IPS DF 19.7 (cell line): Measurements from ENCODE around the gene SNX20.

Experiments used
- DNase-seq: peaks from one replicate; pipeline ENCODE4 v3.0.0-alpha.2; 2013; ENCODE audit warnings: low read depth, low spot score

SNX20 gene

DNA sequence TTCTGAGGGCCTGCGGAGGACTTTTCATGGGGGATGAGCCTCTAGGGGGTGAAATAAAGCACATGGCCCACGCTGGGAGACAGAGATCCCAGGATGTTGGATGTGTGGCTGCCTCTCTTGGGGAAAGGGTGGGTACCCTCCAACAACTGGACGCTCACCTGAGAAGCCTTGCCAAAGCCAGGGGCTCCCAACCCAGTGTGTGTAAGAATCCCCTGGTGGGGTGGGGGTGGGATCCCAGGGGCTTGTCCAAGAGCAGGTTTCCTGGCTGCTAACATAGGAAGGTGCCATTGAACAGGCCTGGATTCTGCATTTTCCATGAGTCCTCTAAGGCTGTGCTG lies 587 bp downstream of the SNX20 start:
- no peak for DNase-seq

DNA sequence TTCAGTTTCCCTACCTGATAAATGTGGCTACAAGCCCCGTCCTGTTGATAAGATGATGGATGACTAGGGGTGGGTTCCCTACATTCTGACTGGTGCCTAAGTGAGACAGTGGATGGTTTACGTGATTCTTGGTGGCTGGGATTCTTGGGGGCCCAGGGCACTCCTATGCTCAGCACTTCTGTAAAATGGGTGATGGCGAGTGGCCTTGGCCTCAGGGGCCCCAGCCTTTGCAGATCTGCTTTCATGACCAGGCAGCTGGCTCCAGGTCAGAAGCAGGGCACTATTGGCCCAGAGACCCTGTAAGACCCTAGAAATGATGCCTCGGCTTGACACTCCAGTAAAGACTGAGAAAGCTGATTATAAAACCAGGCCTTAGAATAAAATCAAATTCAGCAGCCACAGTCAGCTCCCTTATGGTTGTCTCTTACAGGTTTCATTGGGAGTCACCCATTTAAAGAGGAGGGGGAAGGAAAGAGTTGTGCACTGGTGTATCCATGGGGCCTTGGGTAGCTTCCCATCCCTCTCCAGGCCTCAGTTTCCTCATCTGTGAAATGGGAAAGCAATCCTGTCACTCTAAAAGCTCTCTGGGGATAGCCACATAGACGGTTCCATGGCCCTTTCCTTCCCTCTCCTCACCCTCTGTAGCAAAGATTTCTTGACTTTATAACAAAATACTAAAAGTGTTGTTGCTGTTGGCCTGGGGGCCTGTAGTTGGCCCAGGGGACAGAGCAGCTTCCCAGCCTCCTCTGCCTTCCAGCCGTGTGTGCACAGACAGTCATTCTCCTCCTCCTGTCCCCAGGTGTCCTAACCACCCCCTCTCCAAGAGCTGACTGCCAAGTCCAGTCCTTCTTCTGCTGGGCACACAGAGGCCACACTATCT lies 1.2 kb downstream of the SNX20 start:
- DNase-seq, result no peak

- no peak for DNase-seq
These were observed 1.8 kb downstream of the SNX20 start for GRCh38 chr16:50679266-50679665.

GRCh38 chr16:50678531-50678930 lies 2.6 kb downstream of the SNX20 start:
- DNase-seq, result no peak

GRCh38 chr16:50677351-50677750 lies 3.8 kb downstream of the SNX20 start:
- no peak for DNase-seq

DNA sequence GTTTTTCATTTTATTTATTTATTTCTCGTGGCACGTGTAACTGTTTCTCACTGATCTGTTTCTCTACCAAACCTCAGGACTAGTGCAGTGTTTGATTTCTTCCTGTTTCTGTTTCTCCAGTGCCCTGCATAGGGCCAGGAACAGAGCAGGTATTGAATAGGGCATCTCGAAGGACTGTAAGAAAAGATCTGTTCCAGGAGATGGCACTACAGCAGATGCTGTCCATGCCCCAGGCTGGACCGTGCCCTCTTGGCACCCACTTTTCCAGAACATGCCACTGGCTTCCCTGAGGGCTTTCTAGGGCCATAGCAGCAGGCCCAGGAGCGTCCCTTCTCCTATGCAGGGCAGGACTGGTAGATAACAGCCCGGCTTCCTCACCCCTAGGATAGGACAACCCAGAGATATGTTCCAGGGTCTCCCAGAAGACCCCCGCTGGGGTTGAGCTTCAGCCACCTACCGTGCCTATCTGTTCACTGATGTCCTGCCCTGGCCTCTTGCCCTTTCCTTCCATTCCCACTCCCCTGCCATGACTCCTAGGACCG lies 4.4 kb downstream of the SNX20 start:
- no peak for DNase-seq

DNA sequence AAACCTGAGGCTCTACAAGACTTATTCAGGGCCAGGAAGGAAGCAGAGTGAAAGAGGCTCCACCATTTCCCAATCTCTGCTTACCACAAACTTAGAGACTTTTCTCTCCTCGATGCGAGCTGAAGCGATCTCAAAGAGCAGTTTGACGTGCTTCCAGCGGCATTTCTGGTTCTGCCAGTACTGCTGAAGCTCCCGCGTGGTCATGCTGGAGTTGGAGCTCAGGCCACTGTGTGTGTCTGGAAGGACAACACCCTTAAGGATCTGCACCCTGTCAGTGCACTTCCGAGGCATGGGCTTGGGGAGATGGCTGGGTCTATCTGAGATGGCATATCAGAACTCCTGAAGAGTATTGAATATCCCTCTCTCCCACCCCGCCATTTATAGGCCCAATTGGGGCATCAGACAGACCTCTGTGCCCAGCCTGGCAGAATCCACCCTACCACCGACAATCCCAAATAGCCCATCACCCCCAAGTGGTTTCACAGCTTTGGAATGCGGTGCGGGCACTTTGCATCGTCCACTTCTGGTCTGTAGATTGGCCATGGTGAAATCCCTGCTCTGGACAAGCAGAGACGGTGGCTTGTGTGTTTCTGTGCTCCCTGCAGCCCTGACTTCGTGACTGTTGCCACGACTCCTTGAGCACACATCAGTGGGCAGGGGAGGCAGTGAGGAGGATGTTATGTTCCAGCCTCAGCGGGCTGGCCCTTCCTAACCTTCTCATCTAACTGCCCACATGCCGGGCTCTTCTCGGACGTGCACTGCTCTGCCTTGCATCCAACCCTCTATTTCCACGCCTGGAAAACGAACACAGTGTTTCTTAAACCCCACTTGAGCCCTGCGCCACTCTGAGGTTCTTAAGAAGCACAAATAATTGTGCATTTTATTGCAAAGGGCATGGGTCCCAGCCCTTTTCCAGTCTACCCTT lies 5.2 kb downstream of the SNX20 start:
- no peak for DNase-seq

DNA sequence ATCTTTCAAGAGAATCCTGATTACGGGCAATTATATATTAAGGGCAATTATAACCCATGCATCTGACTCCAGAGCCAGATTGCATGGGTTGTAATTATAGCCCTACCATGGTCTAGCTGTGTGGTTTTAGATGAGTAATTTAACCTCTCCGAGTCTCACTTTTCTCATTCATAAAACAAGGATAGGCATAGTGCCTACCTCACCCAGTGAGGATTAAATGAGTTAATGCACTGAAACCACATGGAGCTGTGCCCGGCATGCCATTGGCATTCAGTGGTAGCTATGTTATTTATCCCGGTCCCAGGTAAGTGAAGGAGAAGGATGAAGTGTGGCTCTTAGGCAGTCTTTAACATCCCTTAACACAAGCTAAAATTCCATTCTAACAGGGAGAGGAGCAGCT lies 6.3 kb downstream of the SNX20 start:
- DNase-seq, result no peak

GRCh38 chr16:50673496-50674275 lies 7.4 kb downstream of the SNX20 start:
- no peak for DNase-seq

GRCh38 chr16:50671644-50672260 lies 9.4 kb downstream of the SNX20 start:
- DNase-seq, result no peak

DNA sequence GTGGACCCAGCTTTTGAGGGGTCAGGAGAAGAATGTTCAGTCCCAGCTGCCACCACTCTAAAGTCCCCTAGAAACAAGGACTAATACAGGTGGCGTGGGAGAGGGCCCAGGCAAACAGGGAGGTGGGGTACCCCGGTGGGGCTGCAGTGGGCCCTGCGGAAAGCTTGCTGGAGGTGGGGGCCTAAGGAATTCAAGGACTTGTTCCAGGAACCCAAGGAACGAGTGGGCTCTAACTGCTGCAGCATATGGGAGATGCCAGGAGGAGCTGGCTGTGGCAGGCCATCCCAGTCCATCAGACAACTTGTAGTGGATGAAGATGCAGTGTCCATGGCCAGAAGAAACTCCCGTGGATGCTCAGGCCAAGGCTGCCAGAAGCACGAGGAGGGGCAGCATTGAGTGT lies 10.6 kb downstream of the SNX20 start:
- DNase-seq, result no peak

DNA sequence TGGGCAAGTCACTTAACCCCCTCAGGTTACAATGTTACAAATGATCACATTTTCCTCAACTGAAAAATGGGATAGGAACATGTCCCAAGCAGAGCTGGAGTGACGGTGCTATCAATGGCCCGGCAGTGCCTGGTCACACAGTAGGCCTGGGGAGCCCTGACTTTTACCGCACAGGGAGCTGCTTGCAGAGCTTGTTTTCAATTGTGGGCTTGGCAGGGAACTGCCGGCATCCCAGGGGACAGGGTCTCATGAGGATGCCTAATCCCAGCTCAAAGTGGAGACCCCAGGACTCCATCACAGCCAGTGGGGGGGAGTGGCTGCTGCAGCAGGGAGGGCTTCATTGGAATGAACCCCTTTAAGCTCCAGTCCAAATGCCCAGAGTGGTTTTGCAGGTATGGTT lies 11.4 kb downstream of the SNX20 start:
- no peak for DNase-seq

DNA sequence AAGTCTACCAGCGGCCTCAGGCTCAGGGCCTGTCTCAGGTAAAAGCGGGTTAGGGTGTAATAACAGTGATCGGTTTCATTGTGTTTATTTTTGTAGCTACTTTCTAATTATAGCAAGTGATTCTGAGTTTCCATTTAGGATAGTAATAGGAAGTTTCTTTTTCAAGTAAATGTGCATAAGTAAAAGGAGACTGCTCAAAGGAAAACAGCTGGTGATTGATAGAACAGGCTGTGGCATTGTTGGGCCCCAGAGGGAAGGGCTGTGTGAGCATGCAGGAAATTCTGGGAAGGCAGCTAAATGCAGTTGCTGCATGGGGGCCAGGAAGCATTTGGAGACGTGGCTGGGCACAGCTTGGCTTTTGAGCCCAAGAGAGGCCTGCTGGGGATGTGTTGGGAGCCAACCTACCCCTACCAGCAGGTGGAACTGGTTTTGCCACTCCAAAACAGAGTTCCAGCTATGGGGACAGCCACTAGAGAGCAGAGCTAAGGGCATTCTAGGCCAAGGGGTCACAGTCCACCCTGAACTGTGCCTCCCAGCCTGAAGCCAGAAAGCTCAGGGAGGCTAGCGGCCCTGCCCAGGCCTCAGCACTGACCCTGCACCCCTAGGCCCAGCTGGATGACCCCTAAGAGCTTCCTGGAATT lies 12.6 kb downstream of the SNX20 start:
- DNase-seq, result no peak

DNA sequence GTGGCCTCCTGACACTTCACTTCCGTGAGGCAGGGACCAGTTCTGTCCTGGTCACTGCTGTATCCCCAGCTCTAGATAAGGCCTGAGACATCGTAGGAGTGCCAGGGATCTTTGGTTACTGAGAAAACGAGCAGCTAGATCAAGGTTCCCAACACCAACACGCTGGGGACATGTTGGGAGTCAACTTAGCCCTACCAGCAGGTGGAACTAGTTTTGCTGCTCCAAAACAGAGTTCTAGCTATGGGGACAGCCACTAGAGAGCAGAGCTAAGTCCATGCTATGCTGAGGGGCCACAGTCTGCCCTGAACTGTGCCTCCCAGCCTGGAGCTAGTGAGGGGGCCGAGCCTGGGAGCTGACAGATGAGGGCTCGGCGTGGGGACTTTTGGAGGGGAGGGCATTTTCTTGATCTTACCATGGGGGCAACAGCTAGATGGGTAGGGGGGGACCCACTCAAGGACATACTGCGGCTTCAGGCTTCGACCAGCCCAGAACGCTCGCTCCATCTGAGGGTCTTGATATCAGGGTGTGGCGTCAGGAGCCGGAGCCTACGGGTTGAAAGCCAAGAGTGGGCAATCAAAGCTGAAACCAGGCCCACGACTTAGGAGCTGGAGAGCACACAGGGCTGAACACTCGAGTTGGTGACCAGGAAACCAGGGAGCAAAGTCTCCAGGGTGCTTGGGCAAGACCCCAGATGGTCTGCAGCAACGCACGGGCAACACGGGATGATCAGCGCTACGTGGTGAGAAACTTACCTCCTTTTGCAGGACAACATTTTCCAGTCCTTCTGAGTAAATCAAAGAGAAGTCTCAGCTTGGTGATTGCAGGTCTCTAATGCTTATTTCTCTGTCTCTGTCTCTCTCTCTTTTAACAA lies 13.4 kb downstream of the SNX20 start:
- DNase-seq, result no peak

DNA sequence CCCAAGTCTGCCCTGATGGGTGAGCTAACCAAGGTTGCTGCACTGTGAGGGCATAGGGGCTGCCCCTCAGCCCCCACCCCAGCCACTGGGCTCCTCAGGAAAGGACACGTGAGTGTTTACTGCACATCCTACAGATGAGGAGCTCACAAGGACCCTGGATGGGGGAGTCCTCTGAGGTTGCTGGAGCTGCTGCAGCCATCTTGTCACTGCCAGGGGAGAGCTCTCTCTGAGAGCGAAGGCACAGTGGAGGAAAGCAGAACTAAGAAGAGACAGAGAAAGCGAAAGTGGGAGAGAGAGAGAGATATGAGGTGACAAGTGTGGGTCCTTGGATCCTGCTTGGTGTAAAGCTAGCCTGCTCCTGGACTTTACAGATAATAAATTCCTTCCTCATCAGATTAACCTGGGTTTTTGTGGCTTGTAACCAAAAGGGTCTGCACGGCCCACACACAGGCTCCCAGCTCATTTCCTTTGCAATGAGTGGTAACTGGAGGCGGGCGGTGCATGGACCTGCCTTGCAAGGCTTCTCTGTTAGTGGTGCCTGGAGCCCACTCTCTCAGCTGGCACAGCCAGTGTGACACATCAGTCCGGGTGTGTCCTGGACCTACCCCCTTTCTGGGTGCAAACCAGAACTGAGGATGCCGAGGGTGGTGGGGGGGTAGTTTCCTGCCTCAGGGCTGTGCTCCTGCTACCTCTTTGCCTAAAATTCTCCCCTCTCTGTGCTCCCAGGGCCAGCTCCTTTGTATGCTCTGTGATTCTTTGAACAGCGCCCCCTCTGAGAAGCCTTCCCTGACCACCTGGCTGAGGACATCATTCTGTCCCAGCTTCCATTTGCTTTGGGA lies 14.2 kb downstream of the SNX20 start:
- no peak for DNase-seq

DNA sequence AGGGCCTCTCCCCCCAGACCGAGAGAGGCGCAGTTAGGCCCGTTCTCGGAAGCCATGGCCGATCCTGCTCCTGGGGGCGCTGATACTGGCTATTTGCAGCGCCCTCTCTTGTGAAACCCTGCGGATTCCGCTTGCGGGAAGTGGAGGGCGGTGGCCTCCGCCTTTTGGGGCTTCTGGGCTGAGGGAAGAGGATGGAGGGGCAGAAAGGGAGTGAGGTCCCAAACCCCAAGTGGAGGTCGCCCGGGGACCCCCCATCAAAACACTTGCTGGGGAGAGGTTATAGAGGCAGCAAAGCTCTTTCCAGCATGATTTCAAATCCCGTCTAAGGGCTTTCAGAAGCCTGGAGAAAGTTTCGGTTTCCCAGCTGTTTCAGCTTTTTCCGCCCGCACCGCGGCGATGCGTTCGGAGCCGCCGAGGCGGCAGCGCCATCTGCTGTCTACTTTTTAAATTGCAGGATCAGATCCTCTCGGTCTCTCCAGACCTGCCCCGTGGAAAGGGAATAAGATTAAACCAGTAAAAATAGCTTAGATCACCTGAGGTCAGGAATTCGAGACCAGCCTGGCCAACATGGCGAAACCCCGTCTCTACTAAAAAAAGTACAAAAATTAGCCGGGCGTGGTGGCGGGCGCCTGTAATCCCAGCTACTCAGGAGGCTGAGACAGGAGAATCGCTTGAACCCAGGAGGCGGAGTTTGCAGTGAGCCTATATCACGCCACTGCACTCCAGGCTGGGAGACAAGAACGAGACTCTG lies 15.8 kb downstream of the SNX20 start:
- DNase-seq, result no peak

- DNase-seq, result no peak
These were observed 16.8 kb downstream of the SNX20 start for GRCh38 chr16:50664270-50664669.

DNA sequence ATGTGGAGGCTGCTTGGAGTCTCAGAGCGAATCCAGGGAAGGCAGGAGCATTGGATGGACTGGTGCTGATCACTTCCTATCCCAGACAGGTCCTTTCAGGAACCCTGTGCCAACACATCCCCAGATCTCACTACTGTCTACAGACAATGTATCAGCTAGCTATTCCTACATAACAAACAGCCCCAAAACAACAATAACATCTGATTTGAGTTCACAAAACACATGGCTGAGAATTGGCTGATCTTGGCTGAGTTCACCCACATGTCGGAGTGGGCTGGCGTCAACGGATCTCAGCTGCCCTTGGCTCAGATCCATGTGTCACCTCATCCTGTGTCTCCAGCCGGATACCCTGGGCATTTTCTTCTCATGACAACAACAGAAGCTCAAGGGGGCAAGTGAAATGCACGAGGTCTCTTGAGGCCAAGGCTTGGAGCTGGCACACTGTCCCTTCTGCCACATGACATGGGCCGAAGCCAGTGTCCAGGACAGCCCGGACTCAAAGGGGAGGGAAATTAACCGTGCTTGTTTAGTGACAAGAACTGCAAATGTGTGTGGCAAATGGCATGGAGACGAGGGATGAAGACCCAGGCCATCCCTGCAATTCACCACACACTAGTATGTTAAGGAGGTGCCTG lies 18.7 kb downstream of the SNX20 start:
- DNase-seq, result no peak
